Gastrocnemius medialis (tissue), 4 donors: ENCODE data around the gene RP9. TPM values are rescaled to one million over a fixed set of nuclear protein-coding genes. Genes with fewer than 3 reads are reported as not detected.

ENCODE experiments used
- ATAC-seq, 2 donors: fragments of 150-250 bp; one replicate each; pipeline ENCODE4 v1.9.1; 2016
- DNase-seq, 2 donors: peaks; one replicate each; pipeline ENCODE4 v3.0.0-alpha.2; 2019
- H3K27ac ChIP-seq, 4 donors: fragments of 200-600 bp; sonication (generic); 1 replicate in 1 of 4; 2 replicates in 3 of 4; pipeline ENCODE4 v1.5.1; 2016 to 2018; ENCODE audit warnings: mild to moderate bottlenecking in 2 of 4, moderate library complexity in 1 of 4
- H3K27me3 ChIP-seq, 3 donors: fragments of 200-600 bp; sonication (generic) in 2 of 3; 1 replicate in 1 of 3; 2 replicates in 2 of 3; pipeline versions ENCODE4 v1.5.1 to v1.6.0; 2016 to 2019; ENCODE audit warnings: mild to moderate bottlenecking in 1 of 3, moderate library complexity in 1 of 3
- H3K36me3 ChIP-seq, 2 donors: fragments of 200-600 bp; sonication (generic) in 1 of 2; one replicate each; pipeline ENCODE4 v1.5.1; 2017 to 2018
- H3K4me1 ChIP-seq, 2 donors: fragments of 200-600 bp; sonication (generic) in 1 of 2; one replicate each; pipeline ENCODE4 v1.5.1; 2016 to 2017; ENCODE audit warnings: mild to moderate bottlenecking in 2 of 2
- H3K4me3 ChIP-seq, 4 donors: fragments of 200-600 bp; sonication (generic) in 3 of 4; 1 replicate in 1 of 4; 2 replicates in 3 of 4; pipeline ENCODE4 v1.5.1; 2016 to 2019; ENCODE audit warnings: mild to moderate bottlenecking in 2 of 4
- H3K9me3 ChIP-seq, 3 donors: fragments of 200-600 bp; sonication (generic) in 2 of 3; 1 replicate in 1 of 3; 2 replicates in 2 of 3; pipeline ENCODE4 v1.5.1; 2016 to 2019
- CTCF ChIP-seq, 5 experiments: fragments of 450-650 bp in 3 of 5; fragments of 200-600 bp in 2 of 5; sonication (generic) in 2 of 5; IDR thresholded peaks in 4 of 5; conservative IDR thresholded peaks in 1 of 5; 1 replicate in 4 of 5; 2 replicates in 1 of 5; pipeline ENCODE4 v1.5.1; 2016 to 2019; ENCODE audit warnings: antibody characterized with exemption in 5 of 5, mild to moderate bottlenecking in 3 of 5, moderate library complexity in 3 of 5
- POLR2A ChIP-seq, 2 donors: fragments of 450-650 bp; IDR thresholded peaks; one replicate each; pipeline ENCODE4 v1.6.1; 2017; ENCODE audit warnings: antibody characterized with exemption in 2 of 2, mild to moderate bottlenecking in 2 of 2, moderate library complexity in 2 of 2
- in situ Hi-C, 4 donors: fragments of 200-750 bp; cut with MboI; loops; one replicate each; pipeline versions ENCODE4 v1.15.0 to v1.8.0; 2017; ENCODE audit warnings: low sequenced_read_pairs in 4 of 4
- intact Hi-C: fragments of 100-400 bp; cut with DNase I; formaldehyde crosslinking; loops from one replicate; pipeline ENCODE4 v1.15.1; 2023; ENCODE audit warnings: low total_unique reads
- total RNA-seq, 4 donors: library from RNA; depleted of rRNA; stranded (reverse); fragments of >200 nt; gene quantifications; one replicate each; pipeline versions ENCODE4 v1.1.0 to v1.2.3, GENCODE V29; 2016

RP9 gene
- total RNA-seq, 4 donors from 2014 or later = 13.0 to 23.9 (median 20.1) TPM

- in situ Hi-C loops = loop anchor here in 2 of 4 donors (25.0 kb wide), 2 partner anchors 97 to 572 kb away; partner anchors contain the start of genes AVL9 (in 1 of the 2), FKBP9 (in 1 of the 2) and LSM5 (in 1 of the 2)
- no peak overlapping the region for H3K4me3 ChIP-seq
- TF ChIP-seq CTCF (IDR thresholded peaks at IDR 0.05 in 4 of 5, conservative IDR thresholded peaks at IDR 0.05 in 1 of 5) (no peak), POLR2A (IDR thresholded peaks at IDR 0.05) (no peak)
- intact Hi-C loops = no loop called here
- H3K36me3 ChIP-seq = no peaks in the 10 kb centered on the region
- peaks cover 22 to 30% of the 10 kb centered on the region in 2 donors for H3K4me1 ChIP-seq
- H3K9me3 ChIP-seq = no peaks in the 10 kb centered on the region
- H3K27ac ChIP-seq = no peak overlapping the region
- DNase-seq (no peak), ATAC-seq (no peak)
- H3K27me3 ChIP-seq = no peaks in the 10 kb centered on the region
Measured at GRCh38 chr7:33059635-33060034, 49.6 kb downstream of the RP9 start.

GRCh38 chr7:33055158-33055557, 54.0 kb downstream of the RP9 start:
- DNase-seq (no peak), ATAC-seq (no peak)
- no peaks in the 10 kb centered on the region for H3K27me3 ChIP-seq
- H3K36me3 ChIP-seq = no peaks in the 10 kb centered on the region
- H3K4me3 ChIP-seq = no peak overlapping the region
- intact Hi-C loops (no loop called here), in situ Hi-C loops (loop anchor here in 2 of 4 donors (25.0 kb wide), 2 partner anchors 93 to 568 kb away; partner anchors contain the start of genes AVL9 (in 1 of the 2), FKBP9 (in 1 of the 2) and LSM5 (in 1 of the 2))
- TF ChIP-seq POLR2A (IDR thresholded peaks at IDR 0.05) = no peak
- no peak for TF ChIP-seq CTCF (IDR thresholded peaks at IDR 0.05 in 4 of 5, conservative IDR thresholded peaks at IDR 0.05 in 1 of 5)
- H3K4me1 ChIP-seq = peaks cover 13 to 30% of the 10 kb centered on the region in 2 donors
- H3K27ac ChIP-seq = no peak overlapping the region
- H3K9me3 ChIP-seq = no peaks in the 10 kb centered on the region

GRCh38 chr7:33054261-33054964, 54.8 kb downstream of the RP9 start:
- intact Hi-C loops = loop anchor here (5.0 kb wide), 1 partner anchor 207 kb away; no protein-coding TSS in a partner anchor
- in situ Hi-C loops = loop anchor here in 2 of 4 donors (25.0 kb wide), 2 partner anchors 92 to 567 kb away; partner anchors contain the start of genes AVL9 (in 1 of the 2), FKBP9 (in 1 of the 2) and LSM5 (in 1 of the 2)
- Histone ChIP-seq H3K27ac (peak overlapping the region in 1 of 4 donors; percentile 47), H3K27me3 (no peaks in the 10 kb centered on the region), H3K4me1 (peaks cover 19 to 26% of the 10 kb centered on the region in 2 donors), H3K9me3 (no peaks in the 10 kb centered on the region), H3K36me3 (no peaks in the 10 kb centered on the region), H3K4me3 (no peak overlapping the region)
- TF ChIP-seq CTCF (IDR thresholded peaks at IDR 0.05 in 4 of 5, conservative IDR thresholded peaks at IDR 0.05 in 1 of 5) (no peak), POLR2A (IDR thresholded peaks at IDR 0.05) (no peak)
- DNase-seq (no peak), ATAC-seq (no peak)

GRCh38 chr7:33053721-33054120, 55.5 kb downstream of the RP9 start:
- Histone ChIP-seq H3K27ac (peak overlapping the region; percentile 28 to 55 (median 40)), H3K4me1 (peaks cover 24 to 28% of the 10 kb centered on the region in 2 donors), H3K36me3 (no peaks in the 10 kb centered on the region), H3K27me3 (no peaks in the 10 kb centered on the region), H3K9me3 (no peaks in the 10 kb centered on the region), H3K4me3 (no peak overlapping the region)
- in situ Hi-C loops = loop anchor here in 2 of 4 donors (25.0 kb wide), 2 partner anchors 91 to 566 kb away; partner anchors contain the start of genes AVL9 (in 1 of the 2), FKBP9 (in 1 of the 2) and LSM5 (in 1 of the 2)
- TF ChIP-seq CTCF (IDR thresholded peaks at IDR 0.05 in 4 of 5, conservative IDR thresholded peaks at IDR 0.05 in 1 of 5) (no peak), POLR2A (IDR thresholded peaks at IDR 0.05) (no peak)
- intact Hi-C loops = loop anchor here (5.0 kb wide), 1 partner anchor 206 kb away; no protein-coding TSS in a partner anchor
- no peak for DNase-seq
- ATAC-seq = no peak
